ENCODE data around the gene UNC5A. TPM values are rescaled to one million over a fixed set of nuclear protein-coding genes. Genes with fewer than 3 reads are reported as not detected.

UNC5A gene
- total RNA-seq, 1 donor from 2014 or later = not detected

- H3K4me3 ChIP-seq = no peak overlapping the region
- H3K4me1 ChIP-seq = no peaks in the 10 kb centered on the region
- H3K9me3 ChIP-seq = no peaks in the 10 kb centered on the region
- intact Hi-C loops (cut with DNase I) = no loop called here
- no peaks in the 10 kb centered on the region for H3K27me3 ChIP-seq
- H3K36me3 ChIP-seq = no peaks in the 10 kb centered on the region
- no peak for TF ChIP-seq CTCF (IDR thresholded peaks at IDR 0.05)
- no peak for TF ChIP-seq POLR2AphosphoS5 (IDR thresholded peaks at IDR 0.05; ENCODE audit: insufficient read depth in 1 of 2, low read depth in 1 of 2)
- no peak for TF ChIP-seq POLR2A (IDR thresholded peaks at IDR 0.05)
- DNase-seq (ENCODE audit: extremely low spot score in 2 of 2) = no peak
- H3K27ac ChIP-seq = no peak overlapping the region
Observed at GRCh38 chr5:176851871-176852658, 41.7 kb downstream of the UNC5A start.

GRCh38 chr5:176853151-176853778 is 42.9 kb downstream of the UNC5A start:
- Histone ChIP-seq H3K27ac (no peak overlapping the region), H3K9me3 (no peaks in the 10 kb centered on the region), H3K4me3 (no peak overlapping the region), H3K4me1 (no peaks in the 10 kb centered on the region), H3K27me3 (no peaks in the 10 kb centered on the region), H3K36me3 (no peaks in the 10 kb centered on the region)
- DNase-seq (ENCODE audit: extremely low spot score in 2 of 2) = no peak
- no peak for TF ChIP-seq POLR2AphosphoS5 (IDR thresholded peaks at IDR 0.05; ENCODE audit: insufficient read depth in 1 of 2, low read depth in 1 of 2)
- TF ChIP-seq POLR2A (IDR thresholded peaks at IDR 0.05) = no peak
- TF ChIP-seq CTCF (IDR thresholded peaks at IDR 0.05) = no peak
- intact Hi-C loops (cut with DNase I) = no loop called here

GRCh38 chr5:176854164-176854563 is 43.8 kb downstream of the UNC5A start:
- TF ChIP-seq POLR2A (IDR thresholded peaks at IDR 0.05) = no peak
- intact Hi-C loops (cut with DNase I) = no loop called here
- DNase-seq (ENCODE audit: extremely low spot score in 2 of 2) = no peak

GRCh38 chr5:176855598-176855997 is 45.2 kb downstream of the UNC5A start:
- no peak for DNase-seq (ENCODE audit: extremely low spot score in 2 of 2)
- Histone ChIP-seq H3K27me3 (no peaks in the 10 kb centered on the region), H3K4me1 (no peaks in the 10 kb centered on the region), H3K36me3 (no peaks in the 10 kb centered on the region), H3K4me3 (no peak overlapping the region), H3K9me3 (no peaks in the 10 kb centered on the region), H3K27ac (no peak overlapping the region)
- intact Hi-C loops (cut with DNase I) = no loop called here
- TF ChIP-seq CTCF (IDR thresholded peaks at IDR 0.05) (no peak), POLR2AphosphoS5 (IDR thresholded peaks at IDR 0.05; ENCODE audit: insufficient read depth in 1 of 2, low read depth in 1 of 2) (no peak), POLR2A (IDR thresholded peaks at IDR 0.05) (no peak)

More at GRCh38 chr5:176854164-176854563, 43.8 kb downstream of the UNC5A start:
- Histone ChIP-seq H3K36me3 (no peaks in the 10 kb centered on the region), H3K27me3 (no peaks in the 10 kb centered on the region), H3K4me3 (no peak overlapping the region), H3K27ac (no peak overlapping the region), H3K9me3 (no peaks in the 10 kb centered on the region), H3K4me1 (no peaks in the 10 kb centered on the region)

GRCh38 chr5:176856746-176857145 is 46.4 kb downstream of the UNC5A start:
- H3K4me1 ChIP-seq = no peaks in the 10 kb centered on the region
- DNase-seq (ENCODE audit: extremely low spot score in 2 of 2) = no peak
- H3K27me3 ChIP-seq = no peaks in the 10 kb centered on the region
- intact Hi-C loops (cut with DNase I) = no loop called here
- H3K4me3 ChIP-seq = no peak overlapping the region
- no peaks in the 10 kb centered on the region for H3K9me3 ChIP-seq
- no peaks in the 10 kb centered on the region for H3K36me3 ChIP-seq
- TF ChIP-seq POLR2A (IDR thresholded peaks at IDR 0.05) (no peak), CTCF (IDR thresholded peaks at IDR 0.05) (no peak), POLR2AphosphoS5 (IDR thresholded peaks at IDR 0.05; ENCODE audit: insufficient read depth in 1 of 2, low read depth in 1 of 2) (no peak)
- H3K27ac ChIP-seq = no peak overlapping the region
